Neural cell (in vitro differentiated cells): ENCODE results near the gene CTSE. TPM values are rescaled to one million over a fixed set of nuclear protein-coding genes. Genes with fewer than 3 reads are reported as not detected.
"Not testable (repeated sequence)": the region's sequence is repeated elsewhere in the genome, so short reads cannot be mapped to it uniquely, and the experiment has no call there.

Experiments used
- H2AFZ ChIP-seq: fragments of 200-600, 300-800 bp; sonication (generic), shearing (Covaris generic); 2 replicates; pipeline ENCODE4 v1.6.0; 2014; ENCODE audit warnings: low read depth, mild to moderate bottlenecking, antibody characterized with exemption, low read length, moderate library complexity
- H3F3A ChIP-seq: fragments of 200-600 bp; shearing (Covaris generic); 2 replicates; pipeline ENCODE4 v1.6.1; 2016; ENCODE audit warnings: mild to moderate bottlenecking, moderate library complexity, mixed read lengths, antibody characterized with exemption, low read length; ENCODE audit not compliant: insufficient read depth, poor library complexity, severe bottlenecking
- H3K27ac ChIP-seq: fragments of 200-600, 300-800 bp; sonication (generic), shearing (Covaris generic); 2 replicates; pipeline ENCODE4 v1.5.1; 2014; ENCODE audit warnings: mild to moderate bottlenecking, low read length, moderate library complexity
- H3K27me3 ChIP-seq: fragments of 300-800, 200-600 bp; sonication (generic), shearing (Covaris generic); 2 replicates; pipeline ENCODE4 v1.6.0; 2014; ENCODE audit warnings: mild to moderate bottlenecking, low read depth, low read length, moderate library complexity; ENCODE audit not compliant: insufficient read depth
- H3K36me3 ChIP-seq: fragments of 300-800, 200-600 bp; sonication (generic), shearing (Covaris generic); 2 replicates; pipeline ENCODE4 v1.5.1; 2014; ENCODE audit warnings: mild to moderate bottlenecking, antibody characterized with exemption, low read length, moderate library complexity; ENCODE audit not compliant: insufficient read depth
- H3K4me2 ChIP-seq: fragments of 300-800, 200-600 bp; sonication (generic), shearing (Covaris generic); 2 replicates; pipeline ENCODE4 v1.6.0; 2014; ENCODE audit warnings: mild to moderate bottlenecking, low read length
- H3K4me3 ChIP-seq: fragments of 300-800, 200-600 bp; sonication (generic), shearing (Covaris generic); 2 replicates; pipeline ENCODE4 v1.5.1; 2014; ENCODE audit warnings: mild to moderate bottlenecking, low read length, moderate library complexity
- H3K79me2 ChIP-seq: fragments of 200-600 bp; shearing (Covaris generic); replicated peaks from 2 replicates; pipeline ENCODE4 v1.6.0; 2014; ENCODE audit warnings: mild to moderate bottlenecking, low read length, moderate library complexity; ENCODE audit not compliant: insufficient read depth
- H3K9ac ChIP-seq: fragments of 300-800, 200-600 bp; sonication (generic), shearing (Covaris generic); 2 replicates; pipeline ENCODE4 v1.6.1; 2016; ENCODE audit warnings: mild to moderate bottlenecking, low read length, mixed read lengths
- H3K9me2 ChIP-seq: fragments of 200-600 bp; shearing (Covaris generic); 2 replicates; pipeline ENCODE4 v1.6.1; 2016; ENCODE audit warnings: mild to moderate bottlenecking, low read length, mixed read lengths; ENCODE audit not compliant: insufficient read depth
- H3K9me3 ChIP-seq: fragments of 200-600, 300-800 bp; sonication (generic), shearing (Covaris generic); 2 replicates; pipeline ENCODE4 v1.6.1; 2016; ENCODE audit warnings: mild to moderate bottlenecking, mixed run types, low read length, moderate library complexity, mixed read lengths
- H4K20me1 ChIP-seq: fragments of 200-600 bp; shearing (Covaris generic); 2 replicates; pipeline ENCODE4 v1.6.1; 2016; ENCODE audit warnings: mild to moderate bottlenecking, mixed run types; ENCODE audit not compliant: insufficient read depth
- EP300 ChIP-seq: fragments of 450-650 bp; conservative IDR thresholded peaks from 2 replicates; pipeline ENCODE4 v1.6.1; 2014; ENCODE audit warnings: antibody characterized with exemption, mild to moderate bottlenecking, moderate library complexity; ENCODE audit not compliant: poor library complexity, severe bottlenecking
- MXI1 ChIP-seq: fragments of 450-650 bp; conservative IDR thresholded peaks from 2 replicates; pipeline ENCODE4 v1.6.1; 2014; ENCODE audit warnings: antibody characterized with exemption, mild to moderate bottlenecking; ENCODE audit not compliant: poor library complexity, severe bottlenecking
- RAD21 ChIP-seq: fragments of 450-650 bp; conservative IDR thresholded peaks from 2 replicates; pipeline ENCODE4 v1.6.1; 2014; ENCODE audit warnings: antibody characterized with exemption, mild to moderate bottlenecking, moderate library complexity
- SMC3 ChIP-seq: fragments of 450-650 bp; conservative IDR thresholded peaks from 2 replicates; pipeline ENCODE4 v1.6.1; 2014; ENCODE audit warnings: antibody characterized with exemption, mild to moderate bottlenecking, moderate library complexity; ENCODE audit not compliant: poor library complexity
- TAF1 ChIP-seq: IDR thresholded peaks from 2 replicates; pipeline ENCODE4 v1.6.1; 2012; ENCODE audit warnings: low read depth
- polyA plus RNA-seq: library from polyadenylated mRNA; depleted of rRNA; stranded (reverse); fragments of >200 nt; gene quantifications from 2 replicates; pipeline ENCODE4 v1.2.3, GENCODE V29; 2014
- TF ChIP-seq, protein P1 (sequence below): IDR thresholded peaks from 2 replicates; pipeline ENCODE4 v1.6.1; 2012; ENCODE audit warnings: borderline replicate concordance

Gene CTSE
- polyA plus RNA-seq, 1 donor from 2014 or later = not detected

DNA sequence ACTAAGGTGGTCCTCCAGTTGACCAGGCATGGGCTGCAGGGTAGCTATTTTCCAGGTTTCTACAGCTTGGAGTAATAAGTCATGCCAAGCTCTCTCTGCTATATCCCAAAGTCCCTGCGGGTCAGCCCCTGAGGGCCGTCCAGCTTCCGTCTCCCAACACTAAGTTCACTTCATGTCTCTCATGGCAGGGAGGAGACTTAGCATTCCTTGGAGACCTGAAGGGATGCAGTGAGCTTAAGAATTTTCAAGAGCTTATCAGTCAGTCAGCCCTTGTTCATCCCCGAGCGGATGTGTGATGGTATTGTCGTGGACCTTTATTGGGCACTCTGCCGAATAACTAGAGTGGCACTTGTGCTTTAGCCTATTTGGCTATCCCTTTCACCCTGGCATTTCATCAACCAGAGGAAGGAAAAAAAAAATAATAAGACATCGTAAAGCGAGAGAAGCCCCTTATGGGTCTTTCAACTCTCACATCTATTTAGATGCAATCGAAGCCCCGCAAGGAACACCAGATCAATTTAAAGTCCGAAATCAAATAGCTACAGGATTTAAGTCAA lies 31.5 kb upstream of the CTSE start:
- H3K4me3 ChIP-seq, H4K20me1 ChIP-seq, H3K9ac ChIP-seq, H3K9me2 ChIP-seq, H3K27ac ChIP-seq, H3K4me2 ChIP-seq, H2AFZ ChIP-seq, H3K9me3 ChIP-seq, H3K36me3 ChIP-seq, H3K79me2 ChIP-seq, H3F3A ChIP-seq, H3K27me3 ChIP-seq: not testable (repeated sequence)

DNA sequence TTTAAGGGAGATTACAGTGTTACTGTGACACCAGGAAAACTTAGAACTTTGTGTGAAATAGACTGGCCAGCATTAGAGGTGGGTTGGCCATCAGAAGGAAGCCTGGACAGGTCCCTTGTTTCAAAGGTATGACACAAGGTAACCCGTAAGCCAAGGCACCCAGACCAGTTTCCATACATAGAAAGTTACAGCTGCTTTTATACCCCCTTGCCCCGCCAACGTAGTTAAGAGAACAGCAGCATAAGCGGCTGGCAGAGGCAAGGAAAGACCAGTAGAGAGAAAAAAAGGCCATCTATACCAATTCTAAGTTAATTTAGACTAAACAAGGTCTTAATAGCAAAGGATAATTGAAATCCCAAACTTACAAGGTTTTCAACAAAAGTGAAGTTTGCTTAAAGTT lies 29.9 kb upstream of the CTSE start:
- not testable (repeated sequence) for H3F3A ChIP-seq, H3K27ac ChIP-seq, H3K9ac ChIP-seq, H3K9me2 ChIP-seq, H3K4me3 ChIP-seq, H3K4me2 ChIP-seq, H3K36me3 ChIP-seq, H4K20me1 ChIP-seq, H2AFZ ChIP-seq, H3K27me3 ChIP-seq, H3K9me3 ChIP-seq, H3K79me2 ChIP-seq

DNA sequence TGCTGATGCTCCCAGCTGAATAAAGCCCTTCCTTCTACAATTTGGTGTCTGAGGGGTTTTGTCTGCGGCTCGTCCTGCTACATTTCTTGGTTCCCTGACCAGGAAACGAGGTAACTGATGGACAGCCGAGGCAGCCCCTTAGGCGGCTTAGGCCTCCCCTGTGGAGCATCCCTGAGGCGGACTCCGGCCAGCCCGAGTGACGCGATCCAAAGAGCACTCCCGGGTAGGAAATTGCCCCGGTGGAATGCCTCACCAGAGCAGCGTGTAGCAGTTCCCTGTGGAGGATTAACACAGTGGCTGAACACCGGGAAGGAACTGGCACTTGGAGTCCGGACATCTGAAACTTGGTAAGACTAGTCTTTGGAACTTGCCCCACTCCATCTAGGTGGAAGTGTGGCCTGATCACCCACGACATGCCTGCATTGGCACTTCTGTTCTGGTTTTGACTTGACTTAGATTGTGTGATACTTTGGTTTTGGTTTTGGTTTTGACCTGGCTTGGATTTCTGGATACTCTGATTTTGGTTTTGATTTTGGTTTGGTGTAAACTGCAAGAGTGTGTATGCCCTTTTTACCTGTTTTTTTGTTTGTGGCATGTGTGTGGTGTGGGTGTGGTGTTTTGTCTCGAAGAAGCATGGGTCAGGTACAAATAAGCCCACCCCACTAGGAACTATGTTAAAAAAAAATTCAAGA lies 29.4 kb upstream of the CTSE start, which contains the start of gene RHEX:
Gene RHEX (plus strand): TSS at position 255 of the 692 bp plus-strand sequence. CDS start 44,656 bp downstream, outside the sequence.
- H3K36me3 ChIP-seq, H4K20me1 ChIP-seq: not testable (repeated sequence)

DNA sequence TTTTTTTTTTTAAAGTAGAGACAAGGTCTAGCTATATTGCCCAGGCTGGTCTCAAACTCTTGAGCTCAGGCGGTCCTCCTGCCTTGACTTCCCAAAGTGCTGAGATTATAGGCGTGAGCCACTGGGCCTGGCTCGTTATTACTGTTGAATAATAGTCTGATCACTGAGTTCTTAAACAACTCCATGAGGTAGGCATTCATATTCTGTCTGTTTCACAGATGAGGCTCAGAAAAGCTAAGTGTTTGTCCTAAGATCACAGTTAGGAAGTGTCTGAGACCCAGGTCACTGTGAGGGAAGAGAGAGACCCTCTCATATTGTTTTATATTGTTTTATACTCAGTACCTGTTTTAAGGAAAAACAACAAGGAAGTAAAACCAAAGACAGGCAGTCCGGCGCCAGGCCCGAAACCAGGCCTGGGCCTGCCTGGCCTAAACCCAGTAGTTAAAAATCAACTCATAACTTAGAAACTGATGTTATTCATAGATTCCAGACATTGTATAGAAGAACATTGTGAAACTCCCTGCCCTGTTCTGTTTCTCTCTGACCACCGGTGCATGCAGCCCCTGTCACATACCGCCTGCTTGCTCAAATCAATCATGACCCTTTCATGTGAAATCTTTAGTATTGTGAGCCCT lies 28.7 kb upstream of the CTSE start:
- not testable (repeated sequence) for H3K4me3 ChIP-seq, H3K9ac ChIP-seq, H3K27ac ChIP-seq, H2AFZ ChIP-seq, H3K9me3 ChIP-seq, H3K4me2 ChIP-seq, H3K36me3 ChIP-seq, H3K79me2 ChIP-seq, H3K27me3 ChIP-seq, H4K20me1 ChIP-seq, H3K9me2 ChIP-seq, H3F3A ChIP-seq

More for the DNA sequence above, 29.4 kb upstream of the CTSE start, which contains the start of gene RHEX:
- H3K79me2 ChIP-seq, H3K27ac ChIP-seq, H3K9me3 ChIP-seq, H3K9me2 ChIP-seq, H3K4me2 ChIP-seq, H3K4me3 ChIP-seq, H3K27me3 ChIP-seq, H3K9ac ChIP-seq, H2AFZ ChIP-seq, H3F3A ChIP-seq: not testable (repeated sequence)

DNA sequence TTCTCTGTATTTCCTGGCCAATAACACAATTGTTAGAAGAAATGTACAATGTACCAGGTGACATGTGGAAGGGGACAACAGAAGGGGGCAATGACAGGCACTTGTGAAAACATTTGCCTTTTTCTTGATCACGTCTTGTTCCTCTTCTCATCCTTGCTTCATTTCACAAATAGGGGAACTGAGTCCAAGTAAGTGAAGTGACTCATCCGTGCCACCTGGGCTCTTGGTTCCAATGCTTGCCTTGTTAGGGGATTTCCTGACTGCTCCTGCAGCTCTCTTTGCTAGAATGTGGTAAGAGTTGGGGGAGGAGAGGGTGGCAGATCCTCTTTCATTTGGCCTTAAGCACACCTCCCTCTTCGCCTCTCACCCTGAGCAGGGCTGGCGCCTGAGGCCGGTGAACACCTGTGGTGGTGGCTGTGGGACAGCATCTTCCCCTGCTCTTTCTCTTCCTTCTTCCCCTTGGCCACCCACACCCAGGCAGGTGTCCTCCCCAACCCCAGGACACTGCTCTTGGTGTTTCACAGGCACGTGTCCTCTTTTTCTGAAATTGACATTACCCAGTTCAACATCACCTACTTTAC lies 27.1 kb upstream of the CTSE start:
- H2AFZ ChIP-seq = no peak overlapping the region
- TF ChIP-seq SMC3 (no peak), EP300 (no peak), TAF1 (no peak), RAD21 (no peak), MXI1 (no peak)
- TF ChIP-seq, protein P1, sequence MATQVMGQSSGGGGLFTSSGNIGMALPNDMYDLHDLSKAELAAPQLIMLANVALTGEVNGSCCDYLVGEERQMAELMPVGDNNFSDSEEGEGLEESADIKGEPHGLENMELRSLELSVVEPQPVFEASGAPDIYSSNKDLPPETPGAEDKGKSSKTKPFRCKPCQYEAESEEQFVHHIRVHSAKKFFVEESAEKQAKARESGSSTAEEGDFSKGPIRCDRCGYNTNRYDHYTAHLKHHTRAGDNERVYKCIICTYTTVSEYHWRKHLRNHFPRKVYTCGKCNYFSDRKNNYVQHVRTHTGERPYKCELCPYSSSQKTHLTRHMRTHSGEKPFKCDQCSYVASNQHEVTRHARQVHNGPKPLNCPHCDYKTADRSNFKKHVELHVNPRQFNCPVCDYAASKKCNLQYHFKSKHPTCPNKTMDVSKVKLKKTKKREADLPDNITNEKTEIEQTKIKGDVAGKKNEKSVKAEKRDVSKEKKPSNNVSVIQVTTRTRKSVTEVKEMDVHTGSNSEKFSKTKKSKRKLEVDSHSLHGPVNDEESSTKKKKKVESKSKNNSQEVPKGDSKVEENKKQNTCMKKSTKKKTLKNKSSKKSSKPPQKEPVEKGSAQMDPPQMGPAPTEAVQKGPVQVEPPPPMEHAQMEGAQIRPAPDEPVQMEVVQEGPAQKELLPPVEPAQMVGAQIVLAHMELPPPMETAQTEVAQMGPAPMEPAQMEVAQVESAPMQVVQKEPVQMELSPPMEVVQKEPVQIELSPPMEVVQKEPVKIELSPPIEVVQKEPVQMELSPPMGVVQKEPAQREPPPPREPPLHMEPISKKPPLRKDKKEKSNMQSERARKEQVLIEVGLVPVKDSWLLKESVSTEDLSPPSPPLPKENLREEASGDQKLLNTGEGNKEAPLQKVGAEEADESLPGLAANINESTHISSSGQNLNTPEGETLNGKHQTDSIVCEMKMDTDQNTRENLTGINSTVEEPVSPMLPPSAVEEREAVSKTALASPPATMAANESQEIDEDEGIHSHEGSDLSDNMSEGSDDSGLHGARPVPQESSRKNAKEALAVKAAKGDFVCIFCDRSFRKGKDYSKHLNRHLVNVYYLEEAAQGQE = no peak

More for the DNA sequence above, 27.1 kb upstream of the CTSE start:
- Histone ChIP-seq H3K9me2 (no peaks in the 10 kb centered on the region), H4K20me1 (no peaks in the 10 kb centered on the region), H3K27me3 (no peaks in the 10 kb centered on the region), H3K4me2 (no peak overlapping the region), H3K4me3 (no peak overlapping the region), H3K79me2 (no peaks in the 10 kb centered on the region), H3K36me3 (no peaks in the 10 kb centered on the region), H3F3A (no peaks in the 10 kb centered on the region), H3K9me3 (no peaks in the 10 kb centered on the region), H3K9ac (no peak overlapping the region), H3K27ac (no peak overlapping the region)
